PC-9 (cell line): ENCODE measurements around the gene TACSTD2.

Experiments used
- EZH2 ChIP-seq: fragments of 200-600 bp; sonication (generic); IDR thresholded peaks from 2 replicates; pipeline ENCODE4 v1.8.0; 2017; ENCODE audit warnings: antibody characterized with exemption, low read depth
- TF ChIP-seq, protein P1 (sequence below): fragments of 200-600 bp; sonication (generic); conservative IDR thresholded peaks from 2 replicates; pipeline ENCODE4 v1.6.1; 2017; ENCODE audit warnings: mixed run types, antibody characterized with exemption, mild to moderate bottlenecking, moderate library complexity

DNA sequence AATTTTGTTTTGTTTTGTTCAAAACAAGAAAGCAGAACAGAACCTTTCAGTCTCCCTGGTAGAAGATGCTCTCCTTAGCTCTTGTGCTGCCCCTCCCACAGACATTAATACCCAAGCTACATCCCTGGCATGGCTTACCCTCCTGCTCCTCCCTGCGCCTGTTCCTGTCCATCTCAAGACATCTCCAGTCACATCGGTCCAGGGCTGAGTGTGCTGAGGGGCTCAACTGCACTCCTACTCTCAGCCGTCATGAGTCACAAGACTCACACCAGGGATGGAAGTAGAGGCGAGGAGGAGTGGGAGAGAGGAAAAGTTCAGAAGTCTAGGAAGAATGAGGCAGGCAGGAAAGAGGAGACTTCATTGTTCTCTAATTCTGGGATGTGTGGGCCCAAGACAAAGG, 9.2 kb upstream of the TACSTD2 start:
- no peak for TF ChIP-seq EZH2
- TF ChIP-seq, protein P1, sequence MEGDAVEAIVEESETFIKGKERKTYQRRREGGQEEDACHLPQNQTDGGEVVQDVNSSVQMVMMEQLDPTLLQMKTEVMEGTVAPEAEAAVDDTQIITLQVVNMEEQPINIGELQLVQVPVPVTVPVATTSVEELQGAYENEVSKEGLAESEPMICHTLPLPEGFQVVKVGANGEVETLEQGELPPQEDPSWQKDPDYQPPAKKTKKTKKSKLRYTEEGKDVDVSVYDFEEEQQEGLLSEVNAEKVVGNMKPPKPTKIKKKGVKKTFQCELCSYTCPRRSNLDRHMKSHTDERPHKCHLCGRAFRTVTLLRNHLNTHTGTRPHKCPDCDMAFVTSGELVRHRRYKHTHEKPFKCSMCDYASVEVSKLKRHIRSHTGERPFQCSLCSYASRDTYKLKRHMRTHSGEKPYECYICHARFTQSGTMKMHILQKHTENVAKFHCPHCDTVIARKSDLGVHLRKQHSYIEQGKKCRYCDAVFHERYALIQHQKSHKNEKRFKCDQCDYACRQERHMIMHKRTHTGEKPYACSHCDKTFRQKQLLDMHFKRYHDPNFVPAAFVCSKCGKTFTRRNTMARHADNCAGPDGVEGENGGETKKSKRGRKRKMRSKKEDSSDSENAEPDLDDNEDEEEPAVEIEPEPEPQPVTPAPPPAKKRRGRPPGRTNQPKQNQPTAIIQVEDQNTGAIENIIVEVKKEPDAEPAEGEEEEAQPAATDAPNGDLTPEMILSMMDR = no peak
